Neural progenitor cell (in vitro differentiated cells): ENCODE data around the gene FBP1.

Experiments
- CTCF ChIP-seq: fragments of 200-600 bp; sonication (generic); IDR thresholded peaks from 2 replicates; pipeline ENCODE4 v1.5.1; 2017; ENCODE audit warnings: antibody characterized with exemption, mild to moderate bottlenecking
- EZH2 ChIP-seq: fragments of 200-600 bp; sonication (generic); IDR thresholded peaks from 2 replicates; pipeline ENCODE4 v1.6.1; 2017; ENCODE audit warnings: antibody characterized with exemption, mild to moderate bottlenecking, moderate library complexity
- EZH2phosphoT487 ChIP-seq: fragments of 200-600 bp; sonication (generic); IDR thresholded peaks from 2 replicates; pipeline ENCODE4 v1.6.1; 2017; ENCODE audit warnings: antibody characterized with exemption

DNA sequence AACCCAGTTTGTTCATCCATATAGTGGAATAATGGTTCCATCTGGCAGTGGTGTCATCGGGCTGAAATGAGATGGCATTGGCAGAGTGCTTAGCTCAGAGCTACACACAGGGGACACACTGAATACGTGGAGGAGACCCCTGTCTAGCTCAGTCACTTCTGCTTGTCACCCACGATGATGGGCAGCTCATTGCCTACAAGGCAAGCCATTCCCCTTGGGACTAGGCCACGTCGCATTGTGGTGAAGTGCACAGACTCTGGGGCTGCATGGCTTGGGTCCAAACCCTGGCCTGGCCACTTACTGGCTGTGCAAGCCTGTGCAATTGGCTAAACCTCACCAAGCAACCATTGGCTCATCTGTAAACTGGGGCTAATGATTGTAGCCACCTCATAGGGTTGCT lies 3.2 kb upstream of the FBP1 start:
- TF ChIP-seq CTCF (no peak), EZH2 (no peak), EZH2phosphoT487 (no peak)
